NCI-H2171 (cell line): Measurements from ENCODE around the gene MOV10L1.

Experiments
- DNase-seq: peaks from one replicate; lab custom pipeline; 2025; lab: John Stamatoyannopoulos, UW

Gene MOV10L1

DNA sequence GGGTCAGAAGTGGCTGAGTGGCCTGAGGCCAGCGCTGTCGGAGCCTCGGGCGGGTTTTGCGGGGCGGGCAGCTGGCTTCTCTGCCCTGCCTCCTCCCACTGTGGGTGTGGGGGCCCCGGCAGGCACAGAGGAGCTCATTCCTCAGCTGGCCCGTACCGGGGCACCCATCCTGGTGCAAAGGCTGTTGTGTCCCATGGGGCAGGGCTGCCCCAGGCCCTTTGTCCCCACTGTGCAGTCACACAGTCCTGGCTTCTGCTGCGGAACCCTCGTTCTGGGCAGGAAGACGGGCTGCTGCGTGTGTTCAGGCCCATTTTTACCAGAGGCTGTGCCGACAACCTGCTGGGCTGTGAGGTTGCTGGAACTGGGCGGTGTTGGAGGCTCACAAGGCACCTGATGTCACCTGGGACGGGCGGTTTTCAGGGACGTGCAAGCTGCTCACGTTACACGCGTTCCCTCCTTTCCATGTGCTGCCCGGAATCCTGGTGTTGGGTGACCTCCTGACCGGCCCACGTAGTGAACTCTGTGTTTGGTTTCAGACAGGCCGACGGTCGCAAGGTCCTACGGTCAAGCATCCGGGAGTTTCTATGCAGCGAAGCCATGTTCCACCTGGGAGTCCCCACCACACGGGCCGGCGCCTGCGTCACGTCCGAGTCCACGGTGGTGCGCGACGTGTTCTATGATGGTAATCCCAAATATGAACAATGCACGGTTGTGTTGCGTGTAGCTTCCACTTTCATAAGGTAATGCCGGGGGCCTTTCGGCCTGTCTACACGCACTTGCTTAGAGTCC lies 116.2 kb downstream of the MOV10L1 start:
- DNase-seq: no peak

DNA sequence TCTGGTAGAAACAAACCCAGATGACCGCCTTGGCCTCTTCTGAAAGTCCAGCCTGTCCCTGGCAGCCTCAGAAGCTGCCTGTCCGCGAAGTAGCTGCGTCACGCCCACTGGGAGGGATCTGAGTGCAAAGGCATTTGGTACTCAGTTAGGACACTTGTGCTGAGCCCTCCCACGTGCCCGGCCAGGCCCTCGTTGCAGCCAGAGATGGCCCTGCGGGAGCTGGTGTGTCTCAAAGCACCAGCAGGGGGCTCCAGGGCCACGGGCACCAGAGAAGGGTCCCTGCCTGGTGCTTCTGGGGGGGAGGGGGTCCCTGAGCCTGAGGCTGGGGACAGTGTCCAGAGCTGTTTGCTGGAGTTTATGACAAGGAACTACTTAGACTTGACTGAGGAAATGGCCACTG lies 116.8 kb downstream of the MOV10L1 start:
- no peak for DNase-seq

DNA sequence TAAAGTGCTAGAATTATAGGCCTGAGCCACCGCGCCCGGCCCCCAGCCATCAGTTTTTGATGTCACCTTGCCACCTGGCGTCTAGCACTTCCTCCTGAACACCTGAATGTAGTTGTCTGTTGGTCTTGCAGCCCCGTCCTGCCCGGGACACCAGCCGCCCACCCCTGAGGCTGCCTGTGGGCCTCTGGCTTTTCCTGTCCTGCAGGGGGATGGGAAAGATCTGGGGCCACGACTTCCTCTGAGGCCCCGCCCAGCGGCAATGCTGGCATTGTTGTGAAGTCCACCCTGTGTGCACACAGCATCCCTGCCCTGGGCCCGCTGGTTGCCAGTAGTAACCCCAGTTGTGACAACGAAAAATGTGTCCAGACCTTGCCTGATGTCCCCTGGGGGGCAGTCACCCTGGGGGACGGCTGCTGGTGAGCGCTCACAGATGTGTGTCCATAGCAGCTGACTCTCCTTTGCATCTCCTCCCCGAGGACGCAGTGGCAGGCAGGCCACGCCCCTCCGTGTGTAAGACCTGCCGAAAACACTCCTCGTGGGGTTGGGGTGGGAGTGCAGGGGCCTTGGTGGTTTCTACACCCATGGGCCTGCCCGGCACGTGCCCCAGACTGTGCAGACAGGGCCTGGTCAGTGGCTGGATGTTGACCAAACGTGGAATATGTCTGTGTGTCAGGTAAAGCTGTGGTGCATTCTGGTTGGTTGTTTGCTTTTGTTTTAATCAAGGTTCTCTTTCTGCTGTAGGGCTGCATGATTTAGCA lies 117.8 kb downstream of the MOV10L1 start:
- DNase-seq: no peak

DNA sequence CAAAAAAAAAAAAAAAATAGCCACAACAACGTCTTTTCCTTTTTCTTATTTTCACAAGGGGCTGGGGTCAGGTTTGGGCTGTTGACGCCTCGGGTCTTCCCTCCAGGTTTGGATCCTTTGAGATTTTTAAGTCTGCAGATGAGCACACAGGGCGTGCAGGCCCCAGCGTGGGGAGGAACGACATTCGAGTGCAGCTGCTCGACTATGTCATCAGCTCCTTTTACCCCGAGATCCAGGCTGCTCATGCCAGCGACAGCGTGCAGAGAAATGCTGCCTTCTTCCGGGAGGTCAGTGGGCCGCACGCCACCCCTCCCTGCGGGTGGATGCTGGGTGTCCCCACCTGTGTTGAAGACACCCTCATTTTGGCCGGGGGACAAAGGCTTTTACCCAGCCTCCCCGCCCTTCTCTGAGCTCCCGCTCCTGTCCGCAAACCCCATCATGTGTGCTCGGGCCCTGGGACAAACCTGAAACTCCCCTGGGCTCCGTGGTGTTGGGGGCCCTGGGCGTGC lies 118.7 kb downstream of the MOV10L1 start:
- DNase-seq: no peak

DNA sequence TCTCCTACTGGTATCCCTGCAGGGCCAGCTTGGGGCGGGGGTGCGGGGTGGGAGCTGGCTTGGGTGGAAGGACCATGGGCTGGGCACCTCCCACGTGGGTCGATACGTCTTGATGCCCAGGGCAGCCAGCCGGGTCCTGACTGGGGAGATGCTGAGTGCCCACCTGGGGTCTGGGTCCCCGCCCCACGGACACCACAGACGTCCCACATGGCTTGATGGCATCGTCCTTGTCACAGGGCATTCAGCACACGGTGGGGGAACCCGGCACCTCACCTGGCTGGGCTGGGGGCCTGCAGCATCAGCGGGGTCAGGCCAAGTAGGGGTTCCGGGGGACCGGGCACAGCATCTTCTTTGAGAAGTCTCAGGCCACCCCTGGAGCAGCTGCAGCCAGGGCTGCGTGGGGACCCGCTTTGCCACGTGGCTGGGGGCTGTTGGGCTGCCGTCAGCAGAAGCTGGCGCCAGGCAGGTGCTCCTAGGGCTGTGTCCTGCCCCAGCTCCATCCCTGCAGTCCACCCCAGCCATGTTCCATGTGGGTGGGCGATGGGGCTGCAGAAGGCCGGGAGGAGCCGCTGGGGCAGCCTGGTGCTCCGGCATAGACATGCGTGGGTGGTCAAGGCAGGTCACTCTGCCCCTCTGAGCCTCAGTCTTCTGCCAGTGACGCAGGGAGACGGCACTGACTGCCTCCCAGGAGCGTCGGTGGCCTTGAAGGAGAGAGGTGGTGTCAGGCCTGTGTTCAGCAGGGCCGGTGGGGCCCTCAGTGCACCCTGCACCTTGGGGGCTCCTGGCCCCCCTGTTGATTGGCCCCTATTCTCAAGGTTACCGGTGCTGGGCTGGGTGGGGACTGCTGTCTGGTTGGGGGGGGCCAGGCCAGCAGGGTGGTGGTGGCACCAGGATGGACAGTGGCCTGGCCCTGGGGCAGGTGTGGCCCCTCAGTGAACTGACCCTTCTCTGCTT lies 119.4 kb downstream of the MOV10L1 start:
- DNase-seq: no peak

DNA sequence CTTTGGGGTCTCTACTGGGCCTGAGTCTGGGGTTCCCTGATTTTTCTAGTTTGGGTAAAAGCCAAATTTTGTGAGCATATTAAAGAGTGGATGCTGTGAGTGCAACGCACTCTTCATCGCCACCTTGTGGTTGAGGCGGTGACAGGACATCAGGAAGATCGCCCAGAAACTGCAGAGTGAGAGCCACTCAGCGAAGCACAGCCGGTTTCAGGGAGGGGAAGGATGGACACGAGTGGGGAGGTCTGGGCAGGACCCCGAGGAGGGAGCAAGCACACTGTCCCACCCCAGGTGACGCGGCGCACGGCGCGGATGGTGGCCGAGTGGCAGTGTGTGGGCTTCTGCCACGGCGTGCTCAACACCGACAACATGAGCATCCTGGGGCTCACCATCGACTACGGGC lies 120.1 kb downstream of the MOV10L1 start:
- peak; percentile 46 for DNase-seq

DNA sequence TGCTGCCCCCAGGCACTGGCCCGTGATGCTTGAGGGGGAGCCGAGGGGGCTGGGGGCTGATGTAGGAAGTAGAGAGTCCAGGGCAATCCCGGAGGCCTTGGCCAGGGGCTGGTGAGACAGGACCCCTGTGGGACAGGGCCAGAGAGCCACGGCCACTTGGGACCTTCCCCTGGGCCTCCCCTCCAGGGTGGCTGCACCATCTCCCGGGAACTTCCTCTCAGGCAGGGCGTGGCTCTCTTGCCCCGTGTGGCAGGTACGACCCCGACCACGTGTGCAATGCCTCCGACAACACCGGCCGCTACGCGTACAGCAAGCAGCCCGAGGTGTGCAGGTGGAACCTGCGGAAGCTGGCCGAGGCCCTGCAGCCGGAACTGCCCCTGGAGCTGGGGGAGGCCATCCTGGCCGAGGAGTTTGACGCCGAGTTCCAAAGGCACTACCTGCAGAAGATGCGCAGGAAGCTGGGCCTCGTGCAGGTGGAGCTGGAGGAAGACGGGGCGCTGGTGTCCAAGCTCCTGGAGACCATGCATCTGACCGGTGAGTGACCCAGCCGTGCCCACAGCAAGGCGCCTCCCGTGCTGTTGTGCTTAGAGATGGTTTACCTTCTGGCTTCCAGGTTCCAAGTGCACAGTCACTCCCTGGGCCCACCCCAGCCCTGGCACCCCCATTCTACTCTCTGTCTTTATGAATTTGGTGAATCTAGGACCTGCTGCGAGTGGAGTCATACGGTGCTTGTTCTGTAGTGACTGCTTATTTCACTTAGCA lies 120.8 kb downstream of the MOV10L1 start:
- no peak for DNase-seq

DNA sequence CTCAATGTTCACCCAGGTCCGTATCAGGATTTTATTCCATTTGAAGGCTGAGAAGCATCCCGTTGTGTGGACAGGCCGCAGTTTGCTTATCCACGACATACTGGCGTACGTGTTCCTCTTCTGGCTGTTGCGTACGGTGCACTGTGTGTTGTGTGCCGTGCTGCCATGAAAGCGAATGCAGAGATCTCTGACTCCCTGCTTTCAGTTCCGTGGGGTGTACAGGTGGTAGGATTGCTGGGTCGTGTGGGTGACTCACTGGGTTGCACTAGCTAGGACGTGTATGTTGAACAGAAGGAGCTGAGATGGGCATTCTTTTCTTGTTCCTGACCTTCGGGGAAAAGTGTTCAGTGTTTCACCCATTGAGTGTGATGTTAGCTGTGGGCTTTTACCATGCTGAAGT lies 121.3 kb downstream of the MOV10L1 start:
- no peak for DNase-seq
